Measurements from ENCODE around the gene TIPIN. TPM values are rescaled to one million over a fixed set of nuclear protein-coding genes. Genes with fewer than 3 reads are reported as not detected.

Gene TIPIN
- total RNA-seq, 1 experiment from 2014 or later, result 22.8 TPM

- DNase-seq, result no peak
- POLR2A ChIA-PET, result no interaction called here
- Histone ChIP-seq H3K36me3 (ENCODE audit: control insufficient read depth, insufficient read depth, low read length) (no peaks in the 10 kb centered on the region; the same call in 1 of the 2 replicates), H3K9me3 (no peaks in the 10 kb centered on the region), H3K4me1 (no peaks in the 10 kb centered on the region), H3K27me3 (replicated peaks; ENCODE audit: control insufficient read depth, insufficient read depth, low read length) (no peaks in the 10 kb centered on the region), H3K4me3 (ENCODE audit: low read depth, low read length) (no peak overlapping the region)
- BruUV-seq (replicated peaks), result no TSS peak
- TF ChIP-seq CTCF (IDR thresholded peaks at IDR 0.05; ENCODE audit: insufficient read depth in 1 of 2, low read depth in 1 of 2, low read length in 1 of 2, severe bottlenecking in 1 of 2, unreplicated experiment in 1 of 2), result no peak
- H3K4me3 Mint-ChIP-seq (ENCODE audit: unreplicated experiment), result no peak overlapping the region
- intact Hi-C loops (cut with micrococcal nuclease; ENCODE audit: unreplicated experiment), result no loop called here
- H3K36me3 Mint-ChIP-seq (ENCODE audit: insufficient read depth, unreplicated experiment), result peaks cover 46% of the 10 kb centered on the region
- no peaks in the 10 kb centered on the region for H3K4me1 Mint-ChIP-seq (ENCODE audit: low read depth, unreplicated experiment)
- CTCF ChIA-PET, result no interaction called here
- no peak overlapping the region for H3K27ac Mint-ChIP-seq (ENCODE audit: unreplicated experiment)
- no peaks in the 10 kb centered on the region for H3K9me3 Mint-ChIP-seq (ENCODE audit: unreplicated experiment)
- H3K27me3 Mint-ChIP-seq (ENCODE audit: insufficient read depth, unreplicated experiment), result no peaks in the 10 kb centered on the region
Observed at GRCh38 chr15:66312144-66312543, 44.3 kb downstream of the TIPIN start.

GRCh38 chr15:66310786-66311185, 45.7 kb downstream of the TIPIN start:
- Mint-ChIP-seq H3K27me3 (ENCODE audit: insufficient read depth, unreplicated experiment) (no peaks in the 10 kb centered on the region), H3K27ac (ENCODE audit: unreplicated experiment) (no peak overlapping the region), H3K4me3 (ENCODE audit: unreplicated experiment) (no peak overlapping the region), H3K36me3 (ENCODE audit: insufficient read depth, unreplicated experiment) (peaks cover 36% of the 10 kb centered on the region), H3K9me3 (ENCODE audit: unreplicated experiment) (no peaks in the 10 kb centered on the region), H3K4me1 (ENCODE audit: low read depth, unreplicated experiment) (no peaks in the 10 kb centered on the region)
- Histone ChIP-seq H3K27me3 (replicated peaks; ENCODE audit: control insufficient read depth, insufficient read depth, low read length) (no peaks in the 10 kb centered on the region), H3K36me3 (ENCODE audit: control insufficient read depth, insufficient read depth, low read length) (no peaks in the 10 kb centered on the region; the same call in 1 of the 2 replicates), H3K4me3 (ENCODE audit: low read depth, low read length) (no peak overlapping the region), H3K9me3 (no peaks in the 10 kb centered on the region), H3K4me1 (no peaks in the 10 kb centered on the region)
- CTCF ChIA-PET, result no interaction called here
- no TSS peak for BruUV-seq (replicated peaks)
- POLR2A ChIA-PET, result no interaction called here
- DNase-seq, result no peak
- no peak for TF ChIP-seq CTCF (IDR thresholded peaks at IDR 0.05; ENCODE audit: insufficient read depth in 1 of 2, low read depth in 1 of 2, low read length in 1 of 2, severe bottlenecking in 1 of 2, unreplicated experiment in 1 of 2)
- intact Hi-C loops (cut with micrococcal nuclease; ENCODE audit: unreplicated experiment), result no loop called here

- H3K4me3 Mint-ChIP-seq (ENCODE audit: unreplicated experiment), result no peak overlapping the region
- H3K4me3 ChIP-seq (ENCODE audit: low read depth, low read length), result no peak overlapping the region
- H3K9me3 ChIP-seq, result no peaks in the 10 kb centered on the region
- no peaks in the 10 kb centered on the region for H3K9me3 Mint-ChIP-seq (ENCODE audit: unreplicated experiment)
- no peaks in the 10 kb centered on the region for H3K27me3 ChIP-seq (replicated peaks; ENCODE audit: control insufficient read depth, insufficient read depth, low read length)
- H3K36me3 Mint-ChIP-seq (ENCODE audit: insufficient read depth, unreplicated experiment), result peaks cover 36% of the 10 kb centered on the region
- no TSS peak for BruUV-seq (replicated peaks)
- H3K27me3 Mint-ChIP-seq (ENCODE audit: insufficient read depth, unreplicated experiment), result no peaks in the 10 kb centered on the region
- H3K36me3 ChIP-seq (ENCODE audit: control insufficient read depth, insufficient read depth, low read length), result no peaks in the 10 kb centered on the region; the same call in 1 of the 2 replicates
- intact Hi-C loops (cut with micrococcal nuclease; ENCODE audit: unreplicated experiment), result no loop called here
- H3K4me1 Mint-ChIP-seq (ENCODE audit: low read depth, unreplicated experiment), result no peaks in the 10 kb centered on the region
- DNase-seq, result no peak
- no peak for TF ChIP-seq CTCF (IDR thresholded peaks at IDR 0.05; ENCODE audit: insufficient read depth in 1 of 2, low read depth in 1 of 2, low read length in 1 of 2, severe bottlenecking in 1 of 2, unreplicated experiment in 1 of 2)
- no peaks in the 10 kb centered on the region for H3K4me1 ChIP-seq
- ChIA-PET POLR2A (no interaction called here), CTCF (no interaction called here)
- no peak overlapping the region for H3K27ac Mint-ChIP-seq (ENCODE audit: unreplicated experiment)
Observed at GRCh38 chr15:66309828-66310227, 46.7 kb downstream of the TIPIN start.

All from Caco-2 (cell line).